Measurements from ENCODE around the gene MGLL.
"Not testable (repeated sequence)": the region's sequence is repeated elsewhere in the genome, so short reads cannot be mapped to it uniquely, and the experiment has no call there.

MGLL gene

DNA sequence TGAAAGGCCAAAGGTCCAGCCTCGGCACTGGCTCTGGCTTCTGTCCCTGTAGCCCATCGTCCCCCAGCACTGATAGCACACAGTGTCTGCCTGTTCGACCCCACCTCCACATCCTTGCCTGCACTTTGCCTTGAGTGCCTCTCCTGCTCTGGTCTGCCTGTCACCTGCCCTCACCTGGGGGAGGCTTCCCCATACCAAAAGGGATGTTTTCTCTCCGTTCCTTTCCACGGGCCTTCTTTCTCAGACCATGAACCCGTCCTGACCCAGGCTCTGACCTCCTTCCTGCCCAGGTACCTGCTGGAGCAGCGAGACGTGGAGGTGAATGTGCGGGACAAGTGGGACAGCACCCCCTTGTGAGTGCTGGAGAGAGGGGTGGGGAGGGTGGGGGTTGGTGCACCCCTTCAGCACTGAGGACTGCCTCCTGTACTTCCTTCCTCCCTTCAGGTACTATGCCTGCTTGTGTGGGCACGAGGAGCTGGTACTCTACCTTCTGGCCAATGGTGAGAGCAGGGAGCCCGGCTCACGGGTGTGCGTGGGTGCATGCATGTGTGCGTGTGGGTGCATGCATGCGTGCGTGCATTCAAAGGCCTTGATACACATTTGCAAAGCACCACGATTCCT, 148.1 kb downstream of the MGLL start:
- DNase-seq (ENCODE audit: low spot score), result no peak

DNA sequence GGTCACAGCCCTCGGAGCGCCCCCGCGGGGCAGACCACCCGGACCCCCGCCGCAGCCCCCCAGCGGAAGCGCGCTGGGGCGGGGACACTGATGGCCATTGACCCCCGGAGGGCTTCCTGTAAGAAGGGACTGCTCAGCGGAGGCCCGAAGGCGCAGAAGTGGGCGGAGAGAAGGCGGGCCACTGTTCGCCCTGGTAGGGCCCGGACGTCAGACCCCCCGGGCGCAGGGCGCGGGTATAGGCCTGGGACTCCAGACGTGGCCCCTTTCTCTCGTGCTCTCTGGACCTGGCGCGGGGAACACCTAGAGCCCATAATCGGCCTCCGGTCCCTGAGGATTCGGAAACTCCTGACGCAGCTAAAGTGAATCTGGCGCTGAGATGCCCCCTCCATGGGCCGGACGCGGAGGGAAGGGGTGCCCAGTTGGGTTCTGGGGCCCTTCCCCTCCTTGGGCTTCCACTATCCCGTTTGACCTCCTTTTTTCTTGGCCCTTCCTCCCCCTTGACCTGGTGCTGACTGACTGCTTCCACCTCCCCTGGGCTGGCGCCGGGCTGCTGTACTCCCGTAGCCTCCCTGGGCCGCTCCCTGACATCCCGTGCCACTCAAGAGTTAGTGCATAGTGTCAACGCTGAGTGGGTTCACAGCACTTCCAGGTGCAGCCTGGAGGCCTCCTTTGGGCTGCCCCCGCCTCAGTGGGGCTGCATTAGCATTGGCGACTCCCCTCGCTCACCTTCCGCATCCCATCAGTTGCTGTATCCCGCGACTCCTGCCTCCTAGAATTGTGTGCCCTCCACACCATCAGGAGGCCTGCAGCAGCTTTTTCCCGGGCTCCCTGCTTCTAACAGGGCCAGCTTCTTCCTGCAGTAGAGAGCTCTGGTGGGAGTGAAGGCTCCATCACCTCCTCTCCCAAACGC, 148.9 kb downstream of the MGLL start:
- peak; percentile 49 for DNase-seq (ENCODE audit: low spot score)

DNA sequence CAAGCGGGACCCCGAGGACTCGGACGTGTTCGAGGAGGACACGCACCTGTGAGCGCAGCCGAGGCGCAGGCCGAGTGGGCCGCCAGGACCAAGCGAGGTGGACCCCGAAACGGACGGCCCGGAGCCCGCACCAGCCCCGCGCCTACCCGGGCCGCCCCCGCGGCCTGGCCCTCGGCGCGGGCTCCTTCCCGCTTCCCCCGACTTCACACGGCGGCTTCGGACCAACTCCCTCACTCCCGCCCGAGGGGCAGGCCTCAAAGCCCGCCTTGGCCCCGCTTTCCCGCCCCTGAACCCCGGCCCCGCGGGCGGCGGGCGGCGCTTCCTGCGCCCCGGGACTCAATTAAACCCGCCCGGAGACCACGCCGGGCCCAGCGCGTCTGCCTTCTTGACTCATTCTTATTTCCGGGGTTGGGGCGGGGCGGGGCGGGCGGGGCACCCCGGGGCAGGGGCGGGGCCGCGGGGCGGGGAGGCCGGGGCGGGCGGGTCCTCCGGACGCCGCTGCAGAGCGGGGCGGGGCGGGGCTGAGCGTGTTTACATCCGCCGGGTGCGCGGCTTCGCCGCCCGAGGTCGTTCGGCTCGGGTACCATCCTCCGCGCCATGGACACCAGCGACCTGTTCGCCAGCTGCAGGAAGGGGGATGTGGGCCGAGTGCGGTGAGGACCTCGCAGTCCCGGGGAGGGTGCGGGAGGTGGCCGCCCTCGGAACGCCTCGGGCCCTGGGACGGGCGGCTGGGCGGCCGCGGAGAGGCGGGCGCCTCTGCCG, 149.7 kb downstream of the MGLL start, which contains the start of gene ABTB1:
Gene ABTB1 (plus strand): TSS at position 524 of the 762 bp plus-strand sequence. CDS start 74 bp downstream, at position 598.
- peak; percentile 96 for DNase-seq (ENCODE audit: low spot score)

DNA sequence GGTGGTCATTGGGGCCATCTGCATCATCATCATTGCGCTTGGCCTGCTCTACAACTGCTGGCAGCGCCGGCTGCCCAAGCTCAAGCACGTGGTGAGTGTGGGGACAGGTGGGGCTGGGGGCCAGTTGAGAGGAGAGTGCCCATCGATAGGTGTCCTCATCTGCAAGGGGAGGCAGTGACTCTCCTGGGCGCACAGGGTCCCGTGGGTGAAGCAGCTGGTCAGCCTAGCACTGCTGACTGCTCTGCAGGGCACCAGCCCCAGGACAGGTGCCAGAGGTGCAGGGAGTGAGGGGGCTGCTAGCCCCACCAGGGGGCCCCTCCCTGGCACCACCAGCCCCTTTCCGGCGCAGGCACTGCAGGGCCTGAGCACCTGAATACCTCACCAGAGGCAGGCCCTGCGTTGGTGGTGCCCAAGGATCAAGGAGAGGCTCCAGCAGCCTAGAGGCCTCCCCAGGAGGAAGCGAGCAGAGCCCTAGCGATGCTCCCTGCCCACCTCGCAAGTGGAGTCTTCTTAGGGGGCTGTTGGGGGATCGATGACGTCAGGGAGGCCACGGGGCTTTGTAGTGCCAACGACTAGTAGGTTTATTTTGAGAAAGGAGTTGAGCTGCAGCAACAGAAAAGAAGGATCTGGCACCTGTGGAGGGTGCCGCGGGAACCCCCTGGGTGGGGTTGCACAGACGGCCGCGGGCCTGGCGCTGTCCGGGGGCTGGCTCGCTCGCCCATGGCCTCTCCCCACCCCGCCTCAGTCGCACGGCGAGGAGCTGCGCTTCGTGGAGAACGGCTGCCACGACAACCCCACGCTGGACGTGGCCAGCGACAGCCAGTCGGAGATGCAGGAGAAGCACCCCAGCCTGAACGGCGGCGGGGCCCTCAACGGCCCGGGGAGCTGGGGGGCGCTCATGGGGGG, 150.5 kb downstream of the MGLL start:
- DNase-seq (ENCODE audit: low spot score), result peak; percentile 28

DNA sequence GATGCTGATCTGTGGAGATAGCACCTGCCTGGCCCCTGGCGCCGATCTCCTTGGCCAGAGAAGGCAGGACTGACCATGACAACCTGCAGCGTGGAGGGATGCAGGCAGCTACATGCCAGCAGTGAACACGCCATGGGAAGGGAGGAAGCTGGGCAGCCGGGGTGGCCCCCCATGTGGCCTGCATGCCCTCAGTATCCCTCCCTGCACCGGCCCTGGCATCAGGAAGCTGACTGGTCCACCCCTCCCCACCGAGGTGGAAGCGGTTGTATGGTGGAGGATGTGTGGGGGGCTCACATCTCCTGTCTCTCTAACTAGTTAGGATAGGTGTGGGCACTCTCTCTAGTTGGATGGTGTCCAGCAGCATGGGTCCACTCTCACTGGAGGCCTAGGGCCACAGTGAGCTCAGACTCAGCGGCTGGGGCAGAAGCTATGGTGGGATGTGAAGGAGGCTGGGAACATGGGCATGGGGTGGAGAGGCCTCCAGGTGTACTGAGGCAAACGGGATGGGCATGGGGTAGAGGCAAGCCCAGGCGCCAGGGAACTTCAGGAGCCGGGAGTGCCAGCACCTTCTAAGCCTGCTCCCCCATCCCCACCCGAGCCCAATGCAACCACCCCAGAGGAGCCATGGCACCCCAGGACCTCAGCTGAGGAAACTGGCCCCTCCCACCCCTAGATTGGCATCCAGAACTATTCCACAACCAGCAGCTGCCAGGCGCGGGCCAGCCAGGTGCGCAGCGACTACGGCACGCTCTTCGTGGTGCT, 151.4 kb downstream of the MGLL start:
- DNase-seq (ENCODE audit: low spot score), result no peak

DNA sequence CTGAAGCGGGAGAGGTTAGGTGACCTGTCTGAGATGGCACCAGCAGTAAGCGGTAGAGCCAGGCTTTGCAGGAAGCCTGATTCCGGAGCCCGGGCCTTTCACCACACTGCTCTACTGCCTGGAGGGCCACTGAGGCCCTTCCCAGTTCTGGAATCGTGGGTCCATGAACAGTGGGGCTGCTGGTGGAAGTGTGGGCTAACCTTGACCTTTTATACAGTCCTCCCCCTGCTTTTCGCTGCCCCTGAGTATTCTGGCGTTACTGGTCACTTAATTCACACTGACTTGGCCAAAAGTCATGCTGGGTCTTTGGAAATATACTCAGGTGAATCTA, 152.1 kb downstream of the MGLL start:
- no peak for DNase-seq (ENCODE audit: low spot score)

DNA sequence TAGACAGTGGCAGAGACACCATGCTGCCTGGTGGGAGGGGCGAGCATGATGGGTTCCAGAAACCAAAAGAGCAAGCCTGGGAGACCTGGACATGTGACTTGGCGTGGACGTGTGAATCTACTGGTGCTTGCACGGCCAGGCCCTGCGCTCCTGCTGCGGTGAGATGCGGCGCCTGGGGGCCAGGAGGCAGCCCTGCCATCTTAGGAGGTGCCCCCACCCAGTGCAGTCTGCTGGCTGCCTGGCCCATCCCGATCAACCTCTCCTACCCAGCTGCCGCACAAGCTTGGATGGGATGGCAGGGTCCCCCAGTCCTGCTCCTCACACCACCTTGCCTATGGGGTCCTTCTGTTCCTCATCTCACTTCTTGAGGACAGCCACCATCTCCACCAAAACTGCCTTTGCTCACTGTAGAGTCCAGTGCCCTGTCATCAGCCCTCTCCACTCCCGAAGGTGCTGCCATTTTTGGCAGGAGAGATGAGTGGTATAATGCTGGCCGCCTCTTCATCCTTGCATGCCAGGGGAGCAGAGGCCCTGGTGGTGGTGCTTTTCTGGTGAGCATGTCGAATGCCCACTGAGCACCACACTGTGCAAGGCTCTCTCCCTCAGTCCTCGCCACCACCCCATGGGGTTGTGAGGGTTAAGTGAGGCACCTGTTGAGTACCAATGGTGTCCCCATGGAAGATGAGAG, 152.6 kb downstream of the MGLL start:
- DNase-seq (ENCODE audit: low spot score), result no peak

DNA sequence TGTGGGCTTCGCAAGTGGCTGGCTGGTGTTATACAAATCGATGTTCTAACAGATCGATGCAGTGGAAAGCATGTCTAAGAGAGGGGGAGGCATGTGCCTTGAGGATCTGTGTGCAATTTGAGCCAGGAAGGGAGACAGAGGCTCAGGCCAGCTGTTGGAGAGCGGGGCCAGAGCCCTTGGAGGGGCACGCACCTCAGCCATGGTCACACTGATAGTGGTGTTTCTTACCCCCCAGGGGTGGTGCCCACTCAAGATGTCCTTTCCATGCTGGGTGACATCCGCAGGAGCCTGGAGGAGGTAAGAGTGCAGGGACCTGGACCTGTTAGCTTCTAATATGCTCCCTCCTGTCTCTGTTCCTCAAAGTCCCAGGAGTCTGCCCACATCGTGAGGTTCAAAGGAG, 153.4 kb downstream of the MGLL start:
- DNase-seq (ENCODE audit: low spot score), result no peak

DNA sequence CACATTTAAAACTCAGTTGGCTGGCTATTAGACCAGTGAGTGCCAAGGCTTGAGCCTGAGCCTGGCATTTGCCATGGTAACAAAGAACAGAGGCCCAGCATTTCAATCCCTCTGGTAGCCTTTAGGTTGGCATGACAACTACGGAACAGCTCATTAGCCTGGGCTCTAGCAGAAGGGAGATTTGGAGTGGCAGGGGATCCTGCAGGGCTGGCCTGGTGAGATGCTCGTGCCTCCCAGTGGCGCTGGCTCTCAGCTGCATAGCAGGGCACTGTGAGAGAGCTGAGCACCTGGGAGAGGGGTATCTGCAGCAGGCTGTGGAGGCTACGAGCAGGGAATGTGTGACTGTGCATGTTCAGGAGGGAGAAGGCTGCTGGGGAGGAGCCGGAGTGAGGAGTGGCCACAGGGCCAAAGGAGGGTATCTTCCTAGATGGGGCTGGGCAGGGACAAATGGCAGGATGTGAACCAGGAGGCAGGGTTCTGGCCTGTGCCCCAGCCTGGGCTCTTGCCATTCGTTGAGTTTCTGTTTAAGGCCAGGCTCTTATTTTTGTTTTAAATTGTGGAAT, 155.1 kb downstream of the MGLL start:
- DNase-seq (ENCODE audit: low spot score), result no peak

DNA sequence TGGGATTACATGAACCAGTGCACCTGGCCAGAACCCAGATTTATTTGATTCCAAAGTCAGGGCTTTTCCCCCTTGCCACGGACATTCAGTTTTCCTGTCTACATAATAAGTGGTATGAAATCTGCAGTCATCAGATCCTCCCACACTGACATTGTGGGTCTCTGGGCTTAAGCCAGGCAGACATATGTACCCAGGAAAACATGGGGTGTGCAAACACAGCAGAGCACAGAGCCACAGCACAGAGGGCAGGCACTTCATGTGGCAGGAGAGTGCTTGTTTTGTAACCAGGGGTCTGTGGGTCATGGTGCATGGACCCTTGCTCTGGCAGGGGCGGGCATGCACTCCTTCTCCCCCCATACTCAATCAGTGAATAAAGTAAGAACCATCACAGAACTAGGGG, 155.6 kb downstream of the MGLL start:
- DNase-seq (ENCODE audit: low spot score), result no peak

DNA sequence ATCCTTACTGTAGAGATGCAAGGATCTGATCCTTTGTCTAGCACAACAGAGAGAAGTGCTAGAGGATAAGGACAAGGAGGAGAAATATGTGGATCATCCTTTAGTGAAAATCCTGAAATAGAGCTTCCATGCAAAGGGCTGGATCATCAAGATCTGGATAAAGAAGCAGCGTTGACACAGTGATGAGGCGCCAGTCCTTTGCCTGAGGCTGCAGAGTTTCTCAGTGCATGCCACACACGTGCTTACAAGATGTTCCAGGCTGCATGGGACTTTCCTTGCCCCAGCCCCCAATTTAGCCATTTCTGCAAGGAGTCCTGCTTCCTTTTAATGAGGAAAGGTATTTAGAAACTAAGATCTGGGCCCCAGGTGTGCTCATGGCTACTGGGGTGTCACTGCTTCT, 156.7 kb downstream of the MGLL start:
- peak; percentile 55 for DNase-seq (ENCODE audit: low spot score)

DNA sequence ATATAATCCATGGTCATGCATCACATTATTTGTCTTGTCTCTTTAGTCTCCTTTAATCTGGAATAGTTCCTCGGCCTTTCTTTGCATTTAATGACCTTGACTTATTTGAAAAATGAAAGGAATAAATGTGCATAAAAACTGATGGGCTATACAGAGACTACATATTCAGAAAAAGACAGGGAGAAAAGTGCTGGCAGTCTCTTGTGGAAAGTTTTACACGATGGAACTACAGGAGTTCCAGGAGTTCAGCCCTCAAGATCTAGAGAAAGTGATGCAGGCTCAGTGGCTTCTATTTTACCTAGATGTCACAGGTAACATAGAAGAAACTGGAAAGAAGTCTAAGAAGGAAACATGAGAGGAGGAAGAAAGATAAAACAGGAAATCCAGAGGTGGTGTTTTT, 157.2 kb downstream of the MGLL start:
- DNase-seq (ENCODE audit: low spot score), result no peak

DNA sequence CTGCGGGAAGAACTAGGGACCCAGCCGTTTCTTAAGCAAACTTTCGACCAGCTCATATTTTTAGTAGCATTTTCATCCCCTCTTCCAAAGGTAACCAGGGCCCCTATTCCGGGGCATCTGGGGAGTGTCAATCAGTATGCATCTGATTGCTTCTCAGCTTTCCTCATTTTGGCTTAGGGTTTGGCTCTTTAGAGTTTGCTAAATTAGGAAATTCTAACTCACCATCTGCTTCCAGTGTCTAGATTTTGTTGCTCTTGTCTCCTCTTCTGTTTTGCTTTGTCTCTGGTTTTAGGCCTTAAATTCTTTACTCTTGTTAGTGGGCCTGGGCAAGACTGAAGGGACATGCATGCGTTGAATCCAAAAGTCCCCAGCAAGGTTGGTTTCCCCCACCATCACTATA, 159.2 kb downstream of the MGLL start:
- no peak for DNase-seq (ENCODE audit: low spot score)

DNA sequence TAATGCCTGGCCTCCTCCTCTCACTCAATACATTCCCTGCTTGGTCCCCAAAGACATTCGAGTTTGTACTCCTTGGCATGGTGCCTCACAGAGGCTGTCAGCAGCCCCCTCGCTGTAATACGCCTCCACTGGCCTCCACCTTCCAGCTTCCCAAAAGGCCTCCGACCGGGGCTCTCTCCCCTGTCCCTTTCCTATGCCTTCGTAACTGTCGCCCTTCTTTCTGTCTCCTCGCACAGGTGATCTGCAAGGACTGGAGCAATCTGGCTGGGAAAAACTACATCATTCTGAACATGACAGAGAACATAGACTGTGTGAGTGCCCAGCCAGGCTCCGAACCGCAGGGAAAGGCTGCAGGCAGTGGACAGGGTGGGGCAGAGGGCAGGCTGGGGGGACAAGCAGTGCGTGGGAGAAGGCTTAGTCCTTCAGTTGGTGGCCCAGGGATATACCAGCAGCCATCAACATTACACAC, 160.3 kb downstream of the MGLL start:
- DNase-seq (ENCODE audit: low spot score), result no peak

DNA sequence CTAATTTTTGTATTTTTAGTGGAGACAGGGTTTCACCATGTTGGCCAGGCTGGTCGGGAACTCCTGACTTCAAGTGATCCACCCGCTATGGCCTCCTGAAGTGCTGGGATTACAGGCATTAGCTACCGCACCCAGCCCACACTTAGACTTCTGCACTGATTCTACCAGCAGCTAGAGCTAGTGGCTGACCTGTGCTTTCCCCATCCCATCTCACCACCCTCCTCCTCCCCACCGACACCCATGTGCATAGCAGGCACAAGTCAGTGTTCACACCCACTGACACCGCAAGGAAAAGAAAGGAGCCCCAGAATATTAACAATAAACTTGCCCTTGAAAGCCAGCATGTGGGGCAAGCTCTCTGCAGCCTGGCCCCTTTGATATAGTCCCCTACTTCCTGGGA, 160.7 kb downstream of the MGLL start:
- DNase-seq (ENCODE audit: low spot score), result no peak

DNA sequence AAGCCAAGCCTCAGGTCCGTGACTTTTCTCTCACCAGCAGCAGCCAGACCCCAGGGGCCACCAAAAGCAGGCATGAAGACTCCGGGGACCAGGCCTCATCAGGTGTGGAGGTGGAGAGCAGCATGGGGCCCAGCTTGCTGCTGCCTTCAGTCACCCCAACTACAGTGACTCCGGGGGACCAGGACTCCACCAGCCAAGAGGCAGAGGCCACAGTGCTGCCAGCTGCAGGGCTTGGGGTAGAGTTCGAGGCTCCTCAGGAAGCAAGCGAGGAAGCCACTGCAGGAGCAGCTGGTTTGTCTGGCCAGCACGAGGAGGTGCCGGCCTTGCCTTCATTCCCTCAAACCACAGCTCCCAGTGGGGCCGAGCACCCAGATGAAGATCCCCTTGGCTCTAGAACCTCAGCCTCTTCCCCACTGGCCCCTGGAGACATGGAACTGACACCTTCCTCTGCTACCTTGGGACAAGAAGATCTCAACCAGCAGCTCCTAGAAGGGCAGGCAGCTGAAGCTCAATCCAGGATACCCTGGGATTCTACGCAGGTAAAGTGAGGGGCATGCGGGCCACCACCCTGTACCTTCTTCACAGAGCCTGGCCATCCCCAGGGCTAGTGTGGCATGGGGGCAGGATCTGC, 161.6 kb downstream of the MGLL start:
- DNase-seq (ENCODE audit: low spot score), result no peak

DNA sequence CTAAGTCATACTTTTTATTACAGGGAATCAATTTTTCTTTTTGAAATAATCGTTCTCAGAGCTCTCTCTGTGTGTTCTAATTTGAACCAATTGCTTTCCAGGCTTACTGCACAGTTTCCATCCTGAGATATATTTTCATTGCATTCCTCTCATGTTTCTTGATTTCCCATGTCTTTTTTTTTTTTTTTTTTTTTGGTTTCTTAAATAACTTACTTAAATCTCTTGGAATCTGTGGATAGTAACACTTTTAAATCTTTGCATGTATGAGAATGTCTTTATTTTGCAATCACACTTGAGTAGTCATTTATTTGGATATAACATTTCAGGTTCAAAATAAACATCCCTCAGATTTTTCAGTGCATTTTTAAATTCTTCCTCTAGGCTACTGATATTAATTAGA, 164.1 kb downstream of the MGLL start:
- no peak for DNase-seq (ENCODE audit: low spot score)

DNA sequence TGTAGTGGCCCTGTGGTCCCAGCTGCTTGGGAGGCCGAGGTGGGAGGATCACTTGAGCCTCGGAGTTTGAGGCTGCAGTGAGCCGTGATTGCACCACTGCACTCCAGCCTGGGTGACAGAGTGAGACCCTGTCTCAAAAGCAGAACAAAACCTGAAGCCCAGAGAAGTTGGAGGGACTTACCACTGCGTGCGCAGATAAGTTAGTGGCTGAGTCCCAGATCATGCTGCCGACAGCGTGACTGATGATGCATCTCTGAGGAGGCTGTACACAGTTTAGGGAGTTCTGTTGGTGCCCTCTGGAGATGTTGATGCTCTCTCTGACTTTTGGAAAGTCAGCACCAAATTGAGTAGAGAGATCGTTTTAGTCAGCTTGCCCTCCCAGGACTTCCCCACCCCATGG, 165.4 kb downstream of the MGLL start:
- no peak for DNase-seq (ENCODE audit: low spot score)

DNA sequence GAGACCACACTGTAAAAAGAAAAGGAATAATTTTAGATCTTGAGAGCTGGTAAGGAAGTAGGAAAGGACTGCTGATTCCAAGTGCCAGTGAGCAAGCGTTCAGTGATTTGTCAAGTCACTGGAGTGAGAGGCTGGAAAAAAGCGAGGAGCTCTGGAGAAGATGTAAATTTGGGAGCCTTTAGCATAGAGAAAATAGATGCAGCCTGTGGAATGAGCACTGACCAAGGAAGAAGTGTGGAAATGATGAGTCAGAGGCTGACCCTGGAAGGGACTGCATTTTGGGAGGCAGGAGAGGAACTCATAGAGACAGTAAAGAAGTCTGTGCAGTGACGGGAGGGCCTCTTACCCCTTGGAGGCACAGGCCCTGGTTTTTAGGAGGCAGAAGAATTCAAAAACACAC, 166.7 kb downstream of the MGLL start:
- DNase-seq (ENCODE audit: low spot score), result peak; percentile 79

DNA sequence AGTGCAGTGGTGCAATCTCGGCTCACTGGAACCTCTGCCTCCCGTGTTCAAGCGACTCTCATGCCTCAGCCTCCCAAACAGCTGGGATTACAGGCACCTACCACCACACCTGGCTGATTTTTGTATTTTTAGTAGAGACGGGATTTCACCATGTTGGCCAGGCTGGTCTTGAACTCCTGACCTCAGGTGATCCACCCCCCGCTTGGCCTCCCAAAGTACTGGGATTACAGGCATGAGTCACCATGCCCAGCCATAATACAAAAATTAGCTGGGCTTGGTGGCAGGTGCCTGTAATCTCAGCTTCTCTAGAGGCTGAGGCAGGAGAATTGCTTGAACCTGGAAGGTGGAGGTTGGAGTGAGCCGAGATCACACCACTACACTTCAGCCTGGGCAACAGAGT, 167.3 kb downstream of the MGLL start:
- not testable (repeated sequence) for DNase-seq (ENCODE audit: low spot score)
